B cell (primary cell): ENCODE measurements around the gene TPST1. TPM values are rescaled to one million over a fixed set of nuclear protein-coding genes. Genes with fewer than 3 reads are reported as not detected.

Experiments
- ATAC-seq: fragments of 200-7000 bp; cut with Tn5 transposase; one replicate; pipeline ENCODE4 v1.10.0; 2021; ENCODE audit warnings: low read depth, mild to moderate bottlenecking, moderate number of reproducible peaks, moderate library complexity
- CTCF ChIA-PET: fragments of 350-600 bp; sonication (Branson Sonifier 250); formaldehyde crosslinking; loops from one replicate; lab custom pipeline; 2021; ENCODE audit warnings: antibody characterized with exemption, inconsistent platforms; lab: Charles Lee
- POLR2A ChIA-PET: fragments of 350-600 bp; sonication (Branson Sonifier 250); formaldehyde crosslinking; loops from one replicate; lab custom pipeline; 2021; ENCODE audit warnings: antibody characterized with exemption; lab: Charles Lee
- DNase-seq: peaks from one replicate; pipeline ENCODE4 v3.0.0; 2013
- H2AFZ ChIP-seq: 2 replicates; pipeline ENCODE4 v1.6.1; 2012; ENCODE audit warnings: mild to moderate bottlenecking, low read depth, low read length; ENCODE audit not compliant: insufficient read depth, poor library complexity, severe bottlenecking
- H3K27ac ChIP-seq, 2 donors: 1 replicate in 1 of 2; 2 replicates in 1 of 2; pipeline ENCODE4 v1.5.1; 2012 to 2013; ENCODE audit warnings: low read length in 2 of 2, mild to moderate bottlenecking in 2 of 2, moderate library complexity in 1 of 2
- H3K27me3 ChIP-seq, 4 experiments: fragments of 200-600 bp in 1 of 4; sonication (generic) in 1 of 4; replicated peaks in 1 of 4; 1 replicate in 2 of 4; 2 replicates in 2 of 4; pipeline versions ENCODE4 v1.6.1 to v1.7.0; 2013 to 2016; ENCODE audit warnings: low read length in 3 of 4, mild to moderate bottlenecking in 2 of 4, mixed read lengths in 1 of 4, moderate library complexity in 1 of 4; ENCODE audit not compliant: insufficient read depth in 4 of 4, control insufficient read depth in 3 of 4; ENCODE audit errors: control extremely low read depth in 1 of 4
- H3K36me3 ChIP-seq, 2 experiments: replicated peaks in 1 of 2; 1 replicate in 1 of 2; 2 replicates in 1 of 2; pipeline versions ENCODE4 v1.6.1 to v1.7.1; 2013; ENCODE audit warnings: low read length in 1 of 2; ENCODE audit not compliant: insufficient read depth in 2 of 2, control insufficient read depth in 1 of 2; ENCODE audit errors: control extremely low read depth in 1 of 2, extremely low read depth in 1 of 2
- H3K4me1 ChIP-seq, 2 donors: fragments of 200-600 bp in 1 of 2; sonication (generic) in 1 of 2; 1 replicate in 1 of 2; 2 replicates in 1 of 2; pipeline versions ENCODE4 v1.5.1 to v1.6.1; 2013 to 2017; ENCODE audit warnings: low read length in 2 of 2; ENCODE audit not compliant: control insufficient read depth in 2 of 2, insufficient read depth in 2 of 2
- H3K4me2 ChIP-seq: replicated peaks from 2 replicates; pipeline ENCODE3; 2012; ENCODE audit warnings: mild to moderate bottlenecking, low read depth, low read length; ENCODE audit not compliant: poor library complexity, severe bottlenecking
- H3K4me3 ChIP-seq, 5 experiments: fragments of 200-600 bp in 1 of 5; sonication (generic) in 1 of 5; 1 replicate in 3 of 5; 2 replicates in 2 of 5; pipeline versions ENCODE4 v1.5.1 to v1.7.0; 2011 to 2016; ENCODE audit warnings: low read length in 4 of 5, mild to moderate bottlenecking in 4 of 5, low read depth in 2 of 5, control low read depth in 1 of 5, moderate library complexity in 1 of 5; ENCODE audit not compliant: insufficient read depth in 1 of 5; ENCODE audit errors: control extremely low read depth in 1 of 5, extremely low read depth in 1 of 5
- H3K79me2 ChIP-seq: fragments of 200-600 bp; sonication (generic); one replicate; pipeline ENCODE4 v1.6.0; 2016; ENCODE audit warnings: low read length; ENCODE audit not compliant: control insufficient read depth, insufficient read depth
- H3K9ac ChIP-seq: fragments of 200-600 bp; sonication (generic); 2 replicates; pipeline ENCODE4 v1.6.1; 2017; ENCODE audit warnings: mild to moderate bottlenecking, low read length, moderate library complexity
- H3K9me3 ChIP-seq, 3 donors: one replicate each; pipeline versions ENCODE4 v1.6.1 to v1.7.1; 2013; ENCODE audit warnings: low read length in 2 of 3; ENCODE audit not compliant: control insufficient read depth in 2 of 3, insufficient read depth in 1 of 3; ENCODE audit errors: control extremely low read depth in 1 of 3
- H4K20me1 ChIP-seq: 2 replicates; pipeline ENCODE4 v1.6.0; 2012; ENCODE audit warnings: mild to moderate bottlenecking, low read length; ENCODE audit not compliant: insufficient read depth, control insufficient read depth, poor library complexity, severe bottlenecking
- H3K27ac Mint-ChIP-seq: one replicate; pipeline ENCODE4 v1.8.0; 2021; ENCODE audit warnings: mixed read lengths
- H3K27me3 Mint-ChIP-seq: one replicate; pipeline ENCODE4 v1.8.0; 2021; ENCODE audit warnings: mixed read lengths
- H3K4me1 Mint-ChIP-seq: one replicate; pipeline ENCODE4 v1.8.0; 2021; ENCODE audit warnings: mixed read lengths
- H3K4me3 Mint-ChIP-seq: one replicate; pipeline ENCODE4 v1.8.0; 2021; ENCODE audit warnings: mixed read lengths
- H3K9me3 Mint-ChIP-seq: one replicate; pipeline ENCODE4 v1.8.0; 2022; ENCODE audit warnings: mixed read lengths; ENCODE audit not compliant: insufficient read depth
- CTCF ChIP-seq: fragments of 200-600 bp; IDR thresholded peaks from one replicate; pipeline ENCODE4 v1.8.0; 2022; ENCODE audit warnings: antibody characterized with exemption, mild to moderate bottlenecking
- EZH2 ChIP-seq: IDR thresholded peaks from 2 replicates; pipeline ENCODE4 v1.6.1; 2012; ENCODE audit warnings: borderline replicate concordance, low read depth, mild to moderate bottlenecking, moderate library complexity, low read length; ENCODE audit not compliant: insufficient read depth, poor library complexity, severe bottlenecking
- WGBS: methylation state at CpG from one replicate; pipeline ENCODE4 v1.1.5; 2013; ENCODE audit warnings: missing lambda C conversion rate; ENCODE audit not compliant: insufficient coverage; 5-methylcytosine and 5-hydroxymethylcytosine counted together
- intact Hi-C: fragments of 100-400 bp; cut with micrococcal nuclease; formaldehyde crosslinking; loops from one replicate; pipeline ENCODE4 v1.10.0; 2022
- polyA plus RNA-seq: library from polyadenylated mRNA; depleted of rRNA; stranded (reverse); fragments of >200 nt; gene quantifications from 2 replicates; pipeline ENCODE4 v1.2.3, GENCODE V29; 2012
- total RNA-seq, 2 donors: library from RNA; stranded (reverse); fragments of 120-200 nt in 1 of 2; gene quantifications; 1 replicate in 1 of 2; 2 replicates in 1 of 2; pipeline versions ENCODE4 v1.2.3 to v1.2.4, GENCODE V29; 2013 to 2022

The TPST1 gene
- total and polyA plus RNA-seq, 2 donors (not counting 1 experiment from before 2014, with no cell fraction given), result 13.0 to 17.0 TPM

- intact Hi-C loops, result no loop called here
- Histone ChIP-seq H3K4me2 (no peak overlapping the region), H2AFZ (no peak overlapping the region), H3K4me1 (no peaks in the 10 kb centered on the region), H3K9ac (no peak overlapping the region), H3K27ac (no peak overlapping the region), H3K9me3 (peaks cover 3 to 28% (median 10%) of the 10 kb centered on the region in 3 donors), H4K20me1 (peaks cover 9% of the 10 kb centered on the region), H3K4me3 (no peak overlapping the region), H3K27me3 (no peaks in the 10 kb centered on the region), H3K36me3 (no peaks in the 10 kb centered on the region), H3K79me2 (peaks cover 19% of the 10 kb centered on the region)
- ChIA-PET CTCF (no interaction called here), POLR2A (no interaction called here)
- peaks cover 2% of the 10 kb centered on the region for H3K4me1 Mint-ChIP-seq
- DNase-seq, result no peak
- no peak overlapping the region for H3K27ac Mint-ChIP-seq
- H3K27me3 Mint-ChIP-seq, result no peaks in the 10 kb centered on the region
- TF ChIP-seq CTCF (no peak), EZH2 (no peak)
- ATAC-seq, result no peak
- peaks cover 9% of the 10 kb centered on the region for H3K9me3 Mint-ChIP-seq
- H3K4me3 Mint-ChIP-seq, result no peak overlapping the region
Observed at GRCh38 chr7:66261941-66262340, 56.8 kb downstream of the TPST1 start.

DNA sequence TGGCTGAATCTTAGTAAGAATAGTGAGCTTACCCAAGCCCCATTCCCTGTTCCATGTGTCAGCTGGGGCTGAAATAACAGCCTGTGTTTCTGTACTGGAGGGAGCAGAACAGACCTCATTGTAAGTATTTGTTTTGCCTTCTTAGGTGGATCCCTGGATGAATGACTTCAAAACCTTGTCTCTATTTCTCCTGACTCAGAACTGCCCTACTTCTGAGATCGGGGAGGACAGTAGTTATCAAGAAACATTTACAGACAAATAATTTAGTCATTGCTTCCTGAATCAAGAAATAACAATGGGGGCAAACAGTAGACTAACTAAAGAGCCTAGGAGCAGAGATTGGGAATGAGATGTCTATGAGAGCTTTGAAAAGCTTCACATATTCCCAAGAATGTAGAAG is 58.8 kb downstream of the TPST1 start:
- no CpG with 5 or more reads among the region's 1 CpG for WGBS
- Mint-ChIP-seq H3K4me1 (no peaks in the 10 kb centered on the region), H3K4me3 (no peak overlapping the region), H3K27ac (no peak overlapping the region), H3K27me3 (no peaks in the 10 kb centered on the region), H3K9me3 (peaks cover 9% of the 10 kb centered on the region)
- ATAC-seq (no peak), DNase-seq (no peak)
- TF ChIP-seq CTCF (no peak), EZH2 (no peak)
- CTCF ChIA-PET, result no interaction called here
- no peak overlapping the region for H3K9ac ChIP-seq
- intact Hi-C loops, result no loop called here
- no peaks in the 10 kb centered on the region for H3K27me3 ChIP-seq
- no peak overlapping the region for H3K4me3 ChIP-seq
- H3K27ac ChIP-seq, result no peak overlapping the region
- H3K36me3 ChIP-seq, result no peaks in the 10 kb centered on the region
- H3K4me2 ChIP-seq, result no peak overlapping the region
- H4K20me1 ChIP-seq, result peaks cover 9% of the 10 kb centered on the region
- POLR2A ChIA-PET, result no interaction called here
- no peak overlapping the region for H2AFZ ChIP-seq
- peaks cover 22% of the 10 kb centered on the region for H3K79me2 ChIP-seq
- no peaks in the 10 kb centered on the region for H3K4me1 ChIP-seq
- peaks cover 3 to 28% (median 10%) of the 10 kb centered on the region in 3 donors for H3K9me3 ChIP-seq
